Kidney epithelial cell (primary cell): ENCODE results near the gene TYW1. TPM values are rescaled to one million over a fixed set of nuclear protein-coding genes. Genes with fewer than 3 reads are reported as not detected.
"Not testable (repeated sequence)": the region's sequence is repeated elsewhere in the genome, so short reads cannot be mapped to it uniquely, and the experiment has no call there.

Experiments
- DNase-seq: peaks from one replicate; pipeline ENCODE4 v3.0.0-alpha.2; 2010; ENCODE audit warnings: low read depth
- H3K27me3 ChIP-seq: 2 replicates; pipeline ENCODE4 v1.6.0; 2011; ENCODE audit warnings: low read length; ENCODE audit not compliant: control insufficient read depth, insufficient read depth
- H3K36me3 ChIP-seq: 2 replicates; pipeline ENCODE4 v1.5.1; 2011; ENCODE audit warnings: low read length; ENCODE audit not compliant: control insufficient read depth, insufficient read depth
- H3K4me3 ChIP-seq: 2 replicates; pipeline ENCODE4 v1.5.1; 2011; ENCODE audit warnings: low read depth, mild to moderate bottlenecking, control low read depth, low read length
- CTCF ChIP-seq: IDR thresholded peaks from 2 replicates; pipeline ENCODE4 v1.5.1; 2011; ENCODE audit warnings: mild to moderate bottlenecking, moderate library complexity, low read length, control low read depth, inconsistent platforms; ENCODE audit not compliant: insufficient read depth, poor library complexity, severe bottlenecking
- total RNA-seq: library from RNA; depleted of rRNA; stranded (reverse); fragments of >200 nt; gene quantifications from 2 replicates; pipeline ENCODE4 v1.2.3, GENCODE V29; 2015

Gene TYW1
- total RNA-seq, 1 donor from 2014 or later = 19.0 TPM

GRCh38 chr7:67018940-67019339 lies 22.3 kb downstream of the TYW1 start:
- TF ChIP-seq CTCF = no peak
- Histone ChIP-seq H3K27me3 (no peaks in the 10 kb centered on the region), H3K4me3 (no peak overlapping the region), H3K36me3 (peaks cover 2% of the 10 kb centered on the region)
- no peak for DNase-seq

- Histone ChIP-seq H3K36me3 (peaks cover 2% of the 10 kb centered on the region), H3K4me3 (no peak overlapping the region), H3K27me3 (no peaks in the 10 kb centered on the region)
- no peak for DNase-seq
- no peak for TF ChIP-seq CTCF
Observed at GRCh38 chr7:67019562-67020390, 23.1 kb downstream of the TYW1 start.

- no peak for TF ChIP-seq CTCF
Observed at GRCh38 chr7:67021260-67021659, 24.6 kb downstream of the TYW1 start.

GRCh38 chr7:67022511-67022910 lies 25.9 kb downstream of the TYW1 start:
- DNase-seq = no peak
- Histone ChIP-seq H3K36me3 (peaks cover 2% of the 10 kb centered on the region), H3K4me3 (no peak overlapping the region), H3K27me3 (no peaks in the 10 kb centered on the region)
- TF ChIP-seq CTCF = no peak

More at GRCh38 chr7:67021260-67021659, 24.6 kb downstream of the TYW1 start:
- no peak overlapping the region for H3K4me3 ChIP-seq
- no peaks in the 10 kb centered on the region for H3K27me3 ChIP-seq
- peaks cover 2% of the 10 kb centered on the region for H3K36me3 ChIP-seq
- no peak for DNase-seq

GRCh38 chr7:67025459-67025858 lies 28.8 kb downstream of the TYW1 start:
- H3K27me3 ChIP-seq, H3K36me3 ChIP-seq, H3K4me3 ChIP-seq: not testable (repeated sequence)
- peak; percentile 23 for DNase-seq

- not testable (repeated sequence) for H3K27me3 ChIP-seq, H3K36me3 ChIP-seq, DNase-seq, H3K4me3 ChIP-seq
Observed at GRCh38 chr7:67031685-67032084, 35.1 kb downstream of the TYW1 start.

GRCh38 chr7:67033251-67033650 lies 36.6 kb downstream of the TYW1 start:
- no peak overlapping the region for H3K4me3 ChIP-seq
- no peaks in the 10 kb centered on the region for H3K27me3 ChIP-seq
- no peak for TF ChIP-seq CTCF
- no peak for DNase-seq
- H3K36me3 ChIP-seq = no peaks in the 10 kb centered on the region

GRCh38 chr7:67036432-67037395 lies 40.1 kb downstream of the TYW1 start:
- H3K4me3 ChIP-seq, H3K27me3 ChIP-seq, DNase-seq, H3K36me3 ChIP-seq: not testable (repeated sequence)
